Activated T-cell treated with anti-CD3 and anti-CD28 coated beads for 24 hours (primary cell): ENCODE data around the gene APPL2.
"Not testable (repeated sequence)": the region's sequence is repeated elsewhere in the genome, so short reads cannot be mapped to it uniquely, and the experiment has no call there.

Experiments used
- DNase-seq: peaks from one replicate; pipeline ENCODE4 v3.0.0-alpha.2; 2020; ENCODE audit warnings: low read depth

Gene APPL2

DNA sequence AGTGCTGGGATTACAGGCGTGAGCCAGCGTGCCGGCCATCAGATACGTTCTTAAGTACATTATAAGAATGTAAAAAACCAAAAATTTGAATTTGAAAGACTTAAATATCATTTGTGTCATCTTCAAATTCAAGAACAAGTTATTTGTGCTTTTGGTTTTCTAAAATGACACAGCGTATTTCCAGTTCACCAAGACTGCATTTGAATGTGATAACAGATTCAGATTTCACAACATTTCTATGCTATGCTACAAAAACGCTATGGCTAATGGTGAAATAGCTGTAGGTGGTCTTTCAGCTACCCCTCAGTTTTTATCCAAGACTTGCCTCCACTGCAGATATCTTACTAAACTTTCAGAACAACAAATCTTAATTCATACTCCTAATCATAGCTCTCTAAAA lies 46.7 kb downstream of the APPL2 start:
- DNase-seq: no peak

DNA sequence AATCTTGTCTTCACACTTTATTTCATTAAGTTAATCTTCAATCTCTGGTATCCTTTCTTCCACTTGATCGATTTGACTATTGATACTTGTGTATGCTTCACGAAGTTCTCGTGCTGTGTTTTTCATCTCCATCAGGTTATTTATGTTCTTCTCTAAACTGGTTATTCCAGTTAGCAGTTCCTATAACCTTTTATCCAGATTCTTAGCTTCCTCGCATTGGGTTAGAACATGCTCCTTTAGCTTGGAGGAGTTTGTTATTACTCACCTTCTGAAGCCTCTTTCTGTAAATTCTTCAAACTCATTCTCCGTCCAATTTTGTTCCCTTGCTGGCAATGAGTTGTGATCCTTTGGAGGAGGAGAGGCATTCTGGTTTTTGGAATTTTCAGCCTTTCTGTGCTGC lies 52.0 kb downstream of the APPL2 start:
- not testable (repeated sequence) for DNase-seq

DNA sequence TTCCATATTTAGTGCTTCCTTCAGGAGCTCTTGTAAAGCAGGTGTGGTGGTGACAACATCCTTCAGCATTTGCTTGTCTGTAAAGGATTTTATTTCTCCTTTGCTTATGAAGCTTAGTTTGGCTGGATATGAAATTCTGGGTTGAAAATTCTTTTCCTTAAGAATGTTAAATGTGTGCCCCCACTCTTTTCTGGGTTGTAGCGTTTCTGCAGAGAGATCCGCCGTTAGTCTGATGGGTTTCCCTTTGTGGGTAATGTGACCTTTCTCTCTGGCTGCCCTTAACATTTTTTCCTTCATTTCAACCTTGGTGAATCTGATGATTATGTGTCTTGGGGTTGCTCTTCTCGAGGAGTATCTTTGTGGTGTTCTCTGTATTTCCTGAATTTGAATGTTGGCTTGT lies 52.6 kb downstream of the APPL2 start:
- not testable (repeated sequence) for DNase-seq

DNA sequence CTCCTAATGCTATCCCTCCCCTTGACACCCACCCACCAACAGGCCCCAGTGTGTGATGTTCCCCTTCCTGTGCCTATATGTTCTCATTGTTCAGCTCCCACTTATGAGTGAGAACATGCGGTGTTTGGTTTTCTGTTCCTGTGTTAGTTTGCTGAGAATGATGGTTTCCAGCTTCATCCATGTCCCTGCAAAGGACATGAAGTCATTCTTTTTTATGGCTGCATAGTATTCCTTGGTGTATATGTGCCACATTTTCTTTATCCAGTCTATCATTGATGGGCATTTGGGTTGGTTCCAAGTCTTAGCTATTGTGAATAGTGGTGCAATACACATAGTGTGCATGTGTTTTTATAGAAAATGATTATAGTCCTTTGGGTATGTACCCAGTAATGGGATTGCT lies 56.9 kb downstream of the APPL2 start:
- DNase-seq: not testable (repeated sequence)

DNA sequence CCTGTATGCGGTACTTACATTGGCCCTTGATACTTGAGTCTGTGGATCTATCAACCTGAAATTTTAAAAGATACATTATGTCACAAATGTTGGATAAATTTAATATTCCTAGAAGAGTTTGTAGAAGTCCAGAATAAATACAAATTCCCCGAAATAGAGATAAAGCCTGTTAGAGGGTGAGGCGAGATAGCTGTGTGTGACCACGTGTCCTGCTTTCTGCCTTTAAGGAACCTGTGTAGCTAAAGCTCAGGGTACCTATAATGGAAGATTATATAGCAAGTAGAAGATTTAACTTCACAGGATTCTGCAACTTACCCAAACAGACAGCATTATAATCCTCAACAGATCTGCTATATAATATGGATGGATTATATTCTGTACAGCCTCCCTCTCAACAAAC lies 58.8 kb downstream of the APPL2 start:
- no peak for DNase-seq

- DNase-seq: no peak
Observed at GRCh38 chr12:105175397-105175990, 60.5 kb downstream of the APPL2 start.

GRCh38 chr12:105171691-105172436 lies 64.1 kb downstream of the APPL2 start:
- no peak for DNase-seq

GRCh38 chr12:105170139-105170538 lies 65.8 kb downstream of the APPL2 start:
- no peak for DNase-seq

DNA sequence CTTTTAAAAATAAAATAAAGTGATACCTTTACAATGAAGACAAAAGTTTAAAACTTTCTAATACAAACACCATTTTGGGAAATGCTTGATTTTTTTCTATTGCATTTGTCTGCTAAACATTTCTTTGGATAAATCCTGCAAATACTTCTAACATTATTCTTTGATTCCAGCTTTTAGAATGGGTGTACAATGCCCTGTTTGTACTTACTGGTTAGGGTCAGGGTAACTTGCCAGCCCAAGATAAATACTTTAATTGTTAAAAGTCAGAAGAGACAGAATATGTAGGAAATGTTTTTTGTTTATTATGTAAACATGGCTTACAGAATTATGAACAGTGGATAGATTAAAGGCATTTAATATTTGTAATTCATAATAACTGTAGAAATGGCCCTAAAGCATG lies 68.0 kb downstream of the APPL2 start:
- DNase-seq: no peak

DNA sequence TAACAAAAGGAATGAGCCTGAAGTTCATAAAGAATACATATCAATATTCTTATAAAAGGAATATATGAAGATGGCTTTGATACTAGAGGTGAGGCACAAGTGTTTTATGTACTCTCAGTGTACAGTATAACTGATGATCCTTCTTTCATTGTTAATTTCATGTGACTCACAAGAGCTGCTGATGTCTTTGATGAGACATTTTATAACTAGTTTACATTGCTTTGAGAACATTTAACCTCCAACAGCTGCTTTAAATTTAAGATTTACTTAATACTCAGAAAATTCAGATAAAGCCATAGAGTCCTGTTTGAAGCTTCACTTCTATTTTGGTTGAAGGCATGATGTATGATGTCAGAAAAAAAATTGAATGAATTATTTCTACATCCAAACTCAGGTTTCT lies 68.6 kb downstream of the APPL2 start:
- no peak for DNase-seq

GRCh38 chr12:105166736-105167135 lies 69.2 kb downstream of the APPL2 start:
- DNase-seq: no peak

GRCh38 chr12:105164068-105164467 lies 71.9 kb downstream of the APPL2 start:
- no peak for DNase-seq

GRCh38 chr12:105162174-105162573 lies 73.8 kb downstream of the APPL2 start:
- no peak for DNase-seq

DNA sequence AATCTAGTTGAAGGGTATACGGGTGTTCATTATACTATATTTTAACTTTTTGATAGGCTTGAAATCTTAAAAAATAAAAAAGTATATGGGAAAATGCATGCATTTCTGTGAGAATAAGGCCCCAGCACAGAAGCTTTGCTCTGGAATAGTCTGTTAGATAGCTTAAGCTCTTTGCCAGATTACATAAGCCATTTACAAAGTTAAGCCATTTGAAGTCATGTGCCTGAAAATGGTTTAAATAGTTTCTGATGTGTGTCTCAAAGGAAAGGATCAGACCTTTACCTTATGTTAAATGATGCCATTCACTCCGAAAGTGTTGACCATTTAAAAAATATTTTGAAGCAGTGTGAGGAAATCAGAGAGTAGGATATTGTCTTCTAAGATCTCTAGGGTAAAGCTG lies 77.1 kb downstream of the APPL2 start:
- DNase-seq: no peak

- no peak for DNase-seq
Observed at GRCh38 chr12:105157606-105158005, 78.4 kb downstream of the APPL2 start.

DNA sequence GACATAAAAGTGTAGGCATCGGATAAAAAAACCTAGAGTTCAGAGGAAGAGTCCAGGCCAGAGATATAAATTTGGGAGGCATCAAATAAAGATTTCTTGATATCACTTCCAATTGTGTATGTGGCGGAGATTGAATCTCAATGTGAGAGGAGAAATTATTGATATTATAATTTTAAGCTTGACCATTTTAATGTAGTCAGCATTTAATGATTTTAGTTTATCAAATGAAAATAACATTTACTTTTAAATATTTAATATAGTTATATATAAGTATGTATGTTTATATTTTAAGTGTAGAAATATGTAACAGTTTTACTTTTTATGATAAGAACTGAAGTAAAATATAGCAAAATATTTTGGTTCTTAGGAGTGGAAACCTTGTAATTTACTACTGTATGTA lies 79.7 kb downstream of the APPL2 start:
- DNase-seq: no peak

DNA sequence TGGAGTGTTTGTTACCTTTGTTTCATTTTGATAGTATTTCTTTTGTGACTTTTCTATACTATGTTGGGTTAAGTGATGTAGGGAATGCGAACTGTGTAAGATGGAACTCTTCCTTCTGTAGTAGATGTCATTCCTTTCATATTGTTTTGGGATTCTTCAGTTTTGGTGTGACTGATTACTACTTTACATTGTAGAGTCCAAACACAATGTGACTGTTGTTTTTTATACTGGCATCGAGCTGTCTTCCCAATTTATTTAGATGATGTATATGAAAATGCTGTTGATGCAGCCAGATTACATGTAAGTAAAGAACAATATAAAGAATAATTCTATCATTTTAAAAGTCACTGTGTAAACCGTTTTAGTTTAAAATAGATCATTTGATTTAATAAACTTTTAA lies 93.7 kb downstream of the APPL2 start:
- no peak for DNase-seq

- DNase-seq: no peak
Observed at GRCh38 chr12:105141320-105141922, 94.6 kb downstream of the APPL2 start.

- no peak for DNase-seq
Observed at GRCh38 chr12:105138248-105138647, 97.7 kb downstream of the APPL2 start.
